COR-L47 (cell line): Measurements from ENCODE around the gene ZFP82.

ENCODE experiments used
- DNase-seq: peaks from one replicate; lab custom pipeline; 2025; lab: John Stamatoyannopoulos, UW

The ZFP82 gene

DNA sequence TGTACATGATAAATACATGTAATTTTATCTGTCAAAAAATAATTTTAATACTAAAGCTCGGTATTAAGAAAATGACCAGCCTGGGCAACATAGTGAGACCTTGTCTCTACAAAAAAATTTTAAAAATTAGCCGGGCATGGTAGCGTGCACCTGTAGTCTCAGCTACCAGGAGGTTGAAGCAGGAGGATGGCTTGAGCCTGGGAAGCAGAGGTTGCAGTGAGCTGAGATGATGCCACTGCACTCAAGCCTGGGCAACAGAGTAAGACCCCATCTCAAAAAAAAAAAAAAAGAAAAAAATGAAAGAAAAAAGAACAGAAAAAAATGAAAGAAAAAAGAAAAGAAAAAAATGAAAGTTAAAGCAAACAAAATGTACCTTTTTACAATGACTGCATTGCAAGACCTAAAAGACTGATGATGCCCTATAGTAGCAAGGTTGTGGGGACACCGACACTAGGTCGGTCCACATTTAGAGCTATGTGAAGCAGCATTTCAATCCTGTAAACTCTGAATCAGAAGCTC, 44.7 kb downstream of the ZFP82 start:
- no peak for DNase-seq

DNA sequence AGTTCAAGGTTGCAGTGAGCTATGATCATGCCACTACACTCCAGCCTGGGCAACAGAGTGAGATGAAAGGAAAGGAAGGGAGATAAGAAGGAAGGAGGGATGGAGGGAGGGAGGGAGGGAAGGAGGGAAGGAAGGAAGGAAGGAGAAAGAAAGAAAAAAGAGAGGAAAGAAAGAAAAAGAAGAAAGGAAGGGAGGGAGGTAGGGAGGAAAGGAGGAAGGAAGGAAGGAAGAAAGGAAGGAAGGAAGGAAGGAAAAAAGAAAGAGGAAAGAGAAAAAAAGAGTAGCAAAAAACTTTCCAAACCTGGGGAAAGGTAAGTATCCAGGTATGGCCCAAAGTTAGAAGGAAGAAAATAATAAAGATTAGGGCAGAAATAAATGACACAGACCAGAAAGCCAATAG, 46.6 kb downstream of the ZFP82 start:
- no peak for DNase-seq

DNA sequence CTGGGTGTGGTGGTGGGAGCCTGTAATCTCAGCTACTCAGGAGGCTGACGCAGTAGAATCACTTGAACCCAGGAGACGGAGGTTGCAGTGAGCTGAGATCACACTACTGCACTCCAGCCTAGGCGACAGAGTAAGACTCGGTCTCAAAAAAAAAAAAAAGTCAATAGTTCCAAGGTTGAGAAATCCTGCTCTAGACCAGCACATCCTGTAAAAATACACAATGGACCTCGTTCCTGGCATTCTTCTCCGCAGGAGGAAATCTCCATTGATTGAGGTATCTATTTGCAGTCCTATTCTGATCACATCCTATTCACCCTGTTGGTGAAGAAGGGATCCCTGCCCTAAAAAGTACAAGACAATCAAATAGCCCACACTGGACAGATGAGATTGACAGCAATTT, 54.6 kb downstream of the ZFP82 start:
- no peak for DNase-seq
